ENCODE results near the gene HHAT. TPM values are rescaled to one million over a fixed set of nuclear protein-coding genes. Genes with fewer than 3 reads are reported as not detected.

HHAT gene
- total and polyA plus RNA-seq, 2 of the 4 experiments (the other 2 are of a cell fraction): 1.7 to 2.5 TPM

- H3K9me3 ChIP-seq (ENCODE audit: control insufficient read depth, insufficient read depth, low read length): no peaks in the 10 kb centered on the region
- H3K9me1 ChIP-seq (ENCODE audit: insufficient read depth, low read length): peaks cover 4% of the 10 kb centered on the region; the same call in 1 of the 2 replicates
- H3K79me1 ChIP-seq (ENCODE audit: low read depth in 1 of 2, low read length in 2 of 2): no peaks in the 10 kb centered on the region
- H4K5ac ChIP-seq (ENCODE audit: low read depth, low read length): no peak overlapping the region
- ATAC-seq (ENCODE audit: low read depth) (no peak), DNase-seq (no peak)
- H4K91ac ChIP-seq (ENCODE audit: insufficient read depth, low read depth, low read length): no peak overlapping the region
- no peak overlapping the region for H3K4me2 ChIP-seq (ENCODE audit: low read depth, low read length)
- no peak overlapping the region for H3K56ac ChIP-seq (ENCODE audit: extremely low read depth, insufficient read depth, low read length)
- intact Hi-C loops (cut with micrococcal nuclease): no loop called here
- H2AK9ac ChIP-seq (replicated peaks; ENCODE audit: low read depth, low read length, poor library complexity): no peak overlapping the region
- no peak overlapping the region for H2BK20ac ChIP-seq (ENCODE audit: low read depth, low read length)
- CTCF ChIA-PET: interaction anchor here (1.3 kb wide), 1 partner anchor 37 kb away, joined by 5 read pairs; no protein-coding TSS in a partner anchor
- peaks cover 11% of the 10 kb centered on the region for H3K4me1 ChIP-seq (ENCODE audit: control insufficient read depth, insufficient read depth, low read length)
- no peak overlapping the region for H3K14ac ChIP-seq (replicated peaks; ENCODE audit: low read depth, low read length)
- no peak overlapping the region; the same call in 1 of the 2 replicates for H3K18ac ChIP-seq (ENCODE audit: low read depth, low read length)
- H2BK120ac ChIP-seq (ENCODE audit: low read depth, low read length): no peak overlapping the region
- dilution Hi-C loops (cut with HindIII; ENCODE audit: low sequenced_read_pairs, unreplicated experiment): no loop called here
- no peak overlapping the region for H2AK5ac ChIP-seq (ENCODE audit: low read depth, low read length)
- H3K4ac ChIP-seq (ENCODE audit: low read depth, low read length): no peak overlapping the region
- WGBS, 2 experiments (ENCODE audit: extremely low coverage in 2 of 2, insufficient read length in 1 of 2): no CpG with 5 or more reads among the region's 5 CpGs
- H3K27ac ChIP-seq (ENCODE audit: insufficient read depth, low read length): no peak overlapping the region
- H3K27me3 ChIP-seq (ENCODE audit: control insufficient read depth, insufficient read depth, low read length): no peaks in the 10 kb centered on the region
- no peak overlapping the region for H2BK15ac ChIP-seq (ENCODE audit: low read depth, low read length)
- H3K23ac ChIP-seq (ENCODE audit: low read depth, low read length): no peak overlapping the region
- H4K8ac ChIP-seq (ENCODE audit: low read depth in 2 of 2, low read length in 2 of 2): no peak overlapping the region
- BruUV-seq (replicated peaks): no TSS peak
- POLR2A ChIA-PET (ENCODE audit: unreplicated experiment): interaction anchor here (0.7 kb wide), 1 partner anchor 152 kb away, joined by 4 read pairs; no protein-coding TSS in a partner anchor
- H2BK5ac ChIP-seq (ENCODE audit: low read depth, low read length, poor library complexity, severe bottlenecking): no peak overlapping the region
- H3K9ac ChIP-seq (ENCODE audit: low read depth, low read length): no peak overlapping the region
- H2AFZ ChIP-seq (replicated peaks; ENCODE audit: low read length, poor library complexity): no peak overlapping the region
- H4K20me1 ChIP-seq (ENCODE audit: insufficient read depth, low read length): no peaks in the 10 kb centered on the region
- no peak overlapping the region for H3K4me3 ChIP-seq (ENCODE audit: insufficient read depth, low read depth, low read length)
- TF ChIP-seq MXI1 (IDR thresholded peaks at IDR 0.05; ENCODE audit: borderline replicate concordance, low read depth, low read length): no peak
- no peak for TF ChIP-seq CTCF (conservative IDR thresholded peaks at IDR 0.05; ENCODE audit: low read depth, low read length)
- no peak for TF ChIP-seq RFX5 (IDR thresholded peaks at IDR 0.05; ENCODE audit: low read depth, low read length)
- no peak for TF ChIP-seq RAD21 (IDR thresholded peaks at IDR 0.05; ENCODE audit: low read length)
- in situ Hi-C loops (cut with MboI; ENCODE audit: low sequenced_read_pairs): loop anchor here (5.0 kb wide), 1 partner anchor 35 kb away; no protein-coding TSS in a partner anchor
- no peaks in the 10 kb centered on the region for H3K36me3 ChIP-seq (ENCODE audit: control insufficient read depth, insufficient read depth, low read length)
These were observed 69.0 kb downstream of the HHAT start for GRCh38 chr1:210397681-210398080.
